Measurements from ENCODE around the gene CACNA2D3.

CACNA2D3 gene

GRCh38 chr3:54994111-54994513 is 871.8 kb downstream of the CACNA2D3 start:
- DNase-seq, result no peak

GRCh38 chr3:54999159-54999558 is 876.8 kb downstream of the CACNA2D3 start:
- no peak for DNase-seq

- DNase-seq, result no peak
These were observed 877.5 kb downstream of the CACNA2D3 start for GRCh38 chr3:54999811-55000210.

GRCh38 chr3:55000546-55000945 is 878.2 kb downstream of the CACNA2D3 start:
- no peak for DNase-seq

- no peak for DNase-seq
These were observed 878.6 kb downstream of the CACNA2D3 start for GRCh38 chr3:55000953-55001352.

GRCh38 chr3:55002416-55002930 is 880.1 kb downstream of the CACNA2D3 start:
- no peak for DNase-seq

GRCh38 chr3:55006244-55006676 is 883.9 kb downstream of the CACNA2D3 start:
- no peak for DNase-seq

- DNase-seq, result no peak
These were observed 885.6 kb downstream of the CACNA2D3 start for GRCh38 chr3:55007971-55008370.

- no peak for DNase-seq
These were observed 887.0 kb downstream of the CACNA2D3 start for GRCh38 chr3:55009372-55009771.

GRCh38 chr3:55012091-55012490 is 889.7 kb downstream of the CACNA2D3 start:
- DNase-seq, result no peak

- no peak for DNase-seq
These were observed 891.0 kb downstream of the CACNA2D3 start for GRCh38 chr3:55013145-55013925.

GRCh38 chr3:55014081-55014480 is 891.7 kb downstream of the CACNA2D3 start:
- no peak for DNase-seq

- no peak for DNase-seq
These were observed 892.6 kb downstream of the CACNA2D3 start for GRCh38 chr3:55014906-55015305.

GRCh38 chr3:55017876-55018275 is 895.5 kb downstream of the CACNA2D3 start:
- no peak for DNase-seq

GRCh38 chr3:55030938-55031337 is 908.6 kb downstream of the CACNA2D3 start:
- no peak for DNase-seq

- DNase-seq, result no peak
These were observed 914.7 kb downstream of the CACNA2D3 start for GRCh38 chr3:55036883-55037577.

- no peak for DNase-seq
These were observed 920.2 kb downstream of the CACNA2D3 start for GRCh38 chr3:55042591-55042990.

- DNase-seq, result no peak
These were observed 922.1 kb downstream of the CACNA2D3 start for GRCh38 chr3:55044486-55044885.

GRCh38 chr3:55059027-55059629 is 936.8 kb downstream of the CACNA2D3 start:
- DNase-seq, result no peak

- DNase-seq, result no peak
These were observed 938.8 kb downstream of the CACNA2D3 start for GRCh38 chr3:55060896-55061719.

- DNase-seq, result no peak
These were observed 939.3 kb downstream of the CACNA2D3 start for GRCh38 chr3:55061720-55062034.

GRCh38 chr3:55064164-55064563 is 941.8 kb downstream of the CACNA2D3 start:
- no peak for DNase-seq

- no peak for DNase-seq
These were observed 943.0 kb downstream of the CACNA2D3 start for GRCh38 chr3:55065331-55065730.

All from stimulated activated CD4-positive, alpha-beta T cell treated with anti-CD3 and anti-CD28 coated beads, Interleukin-2, amount 100 ng/mL, for 48 hours (primary cell).